HTERT RPE-1 (cell line): Measurements from ENCODE around the gene RAET1G.
"Not testable (repeated sequence)": the region's sequence is repeated elsewhere in the genome, so short reads cannot be mapped to it uniquely, and the experiment has no call there.

Experiments used
- in situ Hi-C: fragments of 300-500 bp; cut with MboI; formaldehyde crosslinking; loops from 4 replicates; pipeline ENCODE4 v1.14.3; 2020; ENCODE audit warnings: low sequenced_read_pairs

RAET1G gene

DNA sequence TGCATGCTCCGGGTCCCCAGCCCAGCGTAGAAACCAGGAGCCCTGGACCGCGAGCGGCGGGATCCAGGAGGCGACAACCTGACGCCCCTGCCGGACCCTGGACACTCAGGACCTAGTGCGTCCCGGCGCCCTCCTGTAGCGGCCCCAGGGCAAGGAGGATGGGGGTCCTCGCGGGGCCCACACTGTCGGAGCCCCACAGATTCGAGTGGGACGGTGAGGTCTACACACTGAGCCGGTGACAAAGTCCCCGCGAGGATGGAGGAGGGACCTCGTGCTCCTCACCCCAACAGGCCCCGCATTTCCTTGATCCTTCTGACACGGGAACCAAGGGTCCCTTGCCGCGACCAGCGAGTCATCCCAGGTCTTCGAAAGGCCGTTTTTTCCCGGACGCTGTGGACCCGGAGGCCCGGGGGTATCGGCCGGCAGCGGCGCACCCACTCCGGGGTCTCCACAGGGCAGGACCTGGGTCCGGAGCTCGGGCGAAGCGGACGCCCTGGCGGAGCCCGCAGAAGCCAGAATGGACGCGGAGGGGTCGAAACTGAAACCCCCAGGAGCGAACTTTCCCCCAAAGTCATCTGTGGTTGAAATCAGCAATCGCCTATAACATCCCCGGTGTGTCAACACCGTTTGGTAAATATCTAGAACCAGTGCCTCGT lies 31.5 kb upstream of the RAET1G start:
- in situ Hi-C loops: not testable (repeated sequence)

DNA sequence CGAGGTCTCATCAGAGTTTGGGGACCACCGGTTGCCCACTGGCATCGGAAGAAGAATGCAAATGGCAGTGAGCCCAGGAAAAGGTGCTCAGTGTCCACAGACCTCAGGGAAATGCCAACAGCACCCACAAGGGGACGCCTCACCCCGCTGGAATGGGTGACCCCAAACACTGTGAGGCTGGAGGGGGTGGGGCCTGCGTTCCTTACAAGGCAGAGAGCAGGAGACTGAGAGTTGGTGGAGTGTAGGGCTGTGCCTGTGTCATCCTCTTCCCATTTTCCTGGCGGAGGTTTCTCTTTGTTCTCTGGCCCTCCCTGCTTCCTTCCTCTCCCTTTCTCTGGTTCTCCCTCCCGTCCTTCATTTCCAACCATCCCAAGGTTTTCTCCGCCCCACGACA lies 31.0 kb upstream of the RAET1G start:
- in situ Hi-C loops: not testable (repeated sequence)

DNA sequence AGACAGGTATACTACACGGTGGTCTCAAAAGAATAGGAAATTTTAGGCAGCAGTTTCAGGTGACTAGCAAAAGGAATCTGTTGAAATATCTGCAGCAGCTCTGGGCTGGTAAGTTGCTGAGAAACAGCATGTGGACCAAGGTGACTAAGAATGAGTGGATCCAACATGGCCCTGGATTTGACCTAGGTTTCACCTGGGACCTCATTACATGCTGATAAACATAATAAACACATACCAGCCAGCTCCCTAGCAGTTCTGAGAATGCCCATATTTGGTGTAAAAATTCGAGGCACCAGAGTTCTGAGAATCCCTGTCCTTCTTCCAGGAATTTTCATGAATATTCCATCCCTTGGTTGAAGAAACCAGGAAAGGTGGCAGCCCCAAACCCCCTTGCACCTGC lies 30.5 kb upstream of the RAET1G start:
- in situ Hi-C loops: not testable (repeated sequence)

DNA sequence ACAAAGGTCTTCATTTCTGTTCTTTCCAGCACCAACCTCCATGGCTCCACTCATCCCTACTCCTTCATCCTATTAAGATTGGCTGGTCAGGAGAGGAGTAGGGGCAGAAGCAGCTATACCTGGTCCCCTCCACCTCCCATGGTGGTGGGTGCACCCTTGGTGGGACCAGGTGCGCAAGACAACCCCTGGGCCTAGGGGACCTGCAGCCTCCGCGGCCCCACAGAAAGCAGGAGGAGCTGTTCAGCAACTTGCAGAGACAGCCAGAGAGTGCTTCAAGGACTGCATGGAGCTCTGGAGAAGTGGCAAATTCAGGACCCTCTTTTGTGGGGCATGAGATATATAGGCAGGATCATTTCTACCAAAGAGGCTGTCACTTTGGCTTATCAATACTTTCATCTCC lies 28.7 kb upstream of the RAET1G start:
- in situ Hi-C loops: no loop called here

DNA sequence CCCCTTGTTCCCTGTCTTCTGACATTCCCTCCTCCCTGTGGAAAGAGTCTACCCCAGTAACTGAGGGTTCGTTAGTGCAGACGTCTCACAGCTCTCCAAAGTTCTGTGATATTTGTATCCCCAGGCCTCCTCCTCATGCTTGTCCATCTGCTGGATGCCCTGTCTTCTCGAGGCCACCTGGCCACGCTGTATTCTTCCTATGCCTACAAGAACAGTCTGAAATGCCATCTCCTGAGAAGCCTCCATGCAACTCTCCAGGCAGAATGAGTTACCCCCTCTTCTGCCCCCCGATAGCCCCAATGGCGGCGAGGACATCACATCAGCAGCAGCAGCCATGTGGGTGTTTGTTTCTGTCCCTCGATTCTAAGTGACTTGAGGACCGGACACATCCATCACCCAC lies 28.2 kb upstream of the RAET1G start:
- in situ Hi-C loops: no loop called here

DNA sequence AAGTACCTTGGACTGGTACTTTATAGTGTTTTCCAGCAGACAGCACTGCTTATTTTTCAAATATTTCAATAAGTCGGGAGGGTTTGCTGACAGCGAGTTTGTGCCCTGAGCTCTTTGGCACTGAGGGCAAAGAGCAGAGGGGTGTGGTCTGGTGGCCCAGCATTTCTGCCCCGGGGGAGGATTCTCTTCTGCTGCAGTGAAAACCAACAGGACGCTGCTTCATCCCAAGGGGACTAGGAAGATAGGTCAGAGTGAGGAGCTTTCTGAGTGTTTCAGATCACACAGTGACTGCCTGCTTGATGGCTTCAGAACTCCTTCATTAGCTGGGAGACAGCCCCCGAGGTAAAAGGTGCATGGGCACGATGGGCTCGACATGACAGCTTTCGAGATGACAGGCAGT lies 27.5 kb upstream of the RAET1G start:
- in situ Hi-C loops: no loop called here

- in situ Hi-C loops: no loop called here
These were observed 25.7 kb upstream of the RAET1G start for GRCh38 chr6:149948616-149949015.

- in situ Hi-C loops: no loop called here
These were observed 25.1 kb upstream of the RAET1G start for GRCh38 chr6:149948011-149948410.

DNA sequence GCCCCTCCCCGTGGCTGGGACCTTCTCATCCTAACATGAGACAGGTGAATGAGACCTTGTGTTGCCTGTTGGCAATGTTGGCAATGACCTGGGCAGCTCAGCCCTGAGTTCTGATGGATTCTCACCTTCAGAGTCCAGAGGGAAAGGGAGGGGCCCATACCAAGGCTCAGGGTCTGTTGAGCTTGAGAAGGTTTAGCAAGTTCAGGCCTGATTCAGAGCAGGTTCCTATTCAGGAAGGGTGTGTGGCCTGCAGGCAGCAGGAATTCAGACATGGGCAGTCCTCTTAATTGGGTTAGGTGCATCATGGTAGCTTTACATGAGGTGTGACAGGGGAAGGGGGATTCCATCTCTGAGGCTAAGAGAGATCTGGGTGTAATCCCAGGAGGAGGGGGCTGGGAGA lies 24.6 kb upstream of the RAET1G start:
- in situ Hi-C loops: not testable (repeated sequence)

DNA sequence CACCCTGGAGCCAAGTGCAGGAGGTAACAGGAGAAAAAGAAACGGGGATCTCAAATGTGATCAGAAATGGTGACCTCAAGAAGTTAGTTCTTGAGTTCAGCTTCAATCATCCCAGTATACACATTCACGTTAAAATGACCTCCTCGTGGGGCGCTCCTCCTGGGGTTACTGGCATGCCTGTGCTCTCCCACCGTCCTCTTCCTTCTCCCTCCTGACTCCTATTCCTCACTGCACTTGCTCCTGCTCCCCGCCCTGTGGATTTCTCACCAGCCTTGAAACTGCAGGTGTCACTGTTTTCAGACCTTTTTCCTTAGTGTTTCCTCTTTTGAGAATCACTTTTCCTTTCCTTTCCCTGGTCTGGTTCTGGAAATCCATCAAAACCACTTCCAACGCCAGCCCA lies 23.7 kb upstream of the RAET1G start:
- in situ Hi-C loops: not testable (repeated sequence)

- in situ Hi-C loops: not testable (repeated sequence)
These were observed 22.4 kb upstream of the RAET1G start for GRCh38 chr6:149945276-149945675.

GRCh38 chr6:149943321-149943720 lies 20.4 kb upstream of the RAET1G start:
- in situ Hi-C loops: not testable (repeated sequence)

DNA sequence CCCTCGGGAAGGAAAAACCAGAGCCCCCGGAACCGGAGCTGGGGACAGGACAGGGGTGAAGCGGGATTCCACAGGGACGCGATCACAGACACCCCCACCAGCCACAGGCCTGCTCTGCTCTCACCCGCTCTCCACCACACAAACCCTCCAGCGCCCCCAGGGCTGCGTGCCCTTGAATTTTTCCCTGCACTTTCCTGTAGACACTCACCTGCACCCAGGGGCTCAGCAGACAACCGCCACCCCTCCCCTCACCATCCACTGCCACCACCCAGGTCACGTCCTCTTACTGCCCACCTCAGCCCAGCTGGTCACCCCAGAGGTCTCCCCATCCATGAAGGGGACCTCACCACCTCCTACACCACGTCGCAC lies 19.5 kb upstream of the RAET1G start:
- in situ Hi-C loops: no loop called here

- in situ Hi-C loops: no loop called here
These were observed 18.9 kb upstream of the RAET1G start, which contains the start of gene ULBP2 for GRCh38 chr6:149941583-149942460. ULBP2 (plus strand) TSS chr6:149942014; CDS start chr6:149942073, 59 bp downstream.

- in situ Hi-C loops: no loop called here
These were observed 17.7 kb upstream of the RAET1G start for GRCh38 chr6:149940672-149940982.

DNA sequence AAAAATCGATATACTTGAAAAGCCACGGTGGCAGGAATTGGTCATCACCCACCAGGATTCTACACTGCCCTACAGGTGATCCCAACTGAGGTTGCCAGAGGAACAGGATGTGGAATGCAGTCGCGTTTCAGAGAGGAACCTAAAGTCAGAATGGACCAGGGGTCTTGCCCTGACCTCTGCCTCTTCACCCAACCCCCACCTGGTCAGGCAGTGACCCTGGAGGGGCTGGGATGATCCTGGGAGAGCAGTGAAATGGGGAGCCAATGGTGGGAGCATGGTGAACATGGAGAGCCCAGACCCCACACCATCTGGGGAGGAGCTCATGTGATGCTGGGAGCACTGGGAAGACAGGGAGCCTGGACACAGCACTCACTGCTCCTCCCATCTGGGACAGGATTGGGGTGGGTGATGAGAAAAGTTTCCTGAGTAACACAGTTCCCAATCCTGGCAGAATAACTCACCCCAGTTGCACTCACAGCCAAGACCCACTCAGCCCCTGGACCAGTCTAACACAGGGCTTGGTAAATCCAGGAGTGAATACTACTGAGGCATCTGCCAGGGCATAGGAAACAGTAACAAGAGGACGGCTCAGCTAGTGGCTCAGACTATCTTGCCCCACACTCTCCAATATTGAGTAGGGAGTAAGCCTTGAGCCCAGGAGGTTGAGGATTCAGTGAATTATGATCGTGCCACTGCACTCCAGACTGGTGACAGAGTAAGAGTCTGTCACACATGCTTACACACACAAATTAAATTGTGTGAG lies 17.2 kb upstream of the RAET1G start:
- in situ Hi-C loops: no loop called here

DNA sequence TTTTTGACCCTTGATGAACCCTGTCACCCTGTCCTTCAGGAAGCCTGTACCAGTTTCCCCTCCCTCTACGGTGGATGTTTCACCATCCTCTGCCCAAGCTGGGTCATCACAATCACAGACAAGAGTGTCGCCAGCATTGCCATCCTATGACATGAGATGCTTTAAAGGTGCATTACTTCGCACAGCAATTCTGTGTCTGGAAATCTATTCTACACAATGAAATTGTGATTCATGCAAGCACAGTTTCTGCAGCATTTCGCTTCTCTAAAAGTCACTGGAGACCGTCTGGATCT lies 16.4 kb upstream of the RAET1G start:
- in situ Hi-C loops: no loop called here

DNA sequence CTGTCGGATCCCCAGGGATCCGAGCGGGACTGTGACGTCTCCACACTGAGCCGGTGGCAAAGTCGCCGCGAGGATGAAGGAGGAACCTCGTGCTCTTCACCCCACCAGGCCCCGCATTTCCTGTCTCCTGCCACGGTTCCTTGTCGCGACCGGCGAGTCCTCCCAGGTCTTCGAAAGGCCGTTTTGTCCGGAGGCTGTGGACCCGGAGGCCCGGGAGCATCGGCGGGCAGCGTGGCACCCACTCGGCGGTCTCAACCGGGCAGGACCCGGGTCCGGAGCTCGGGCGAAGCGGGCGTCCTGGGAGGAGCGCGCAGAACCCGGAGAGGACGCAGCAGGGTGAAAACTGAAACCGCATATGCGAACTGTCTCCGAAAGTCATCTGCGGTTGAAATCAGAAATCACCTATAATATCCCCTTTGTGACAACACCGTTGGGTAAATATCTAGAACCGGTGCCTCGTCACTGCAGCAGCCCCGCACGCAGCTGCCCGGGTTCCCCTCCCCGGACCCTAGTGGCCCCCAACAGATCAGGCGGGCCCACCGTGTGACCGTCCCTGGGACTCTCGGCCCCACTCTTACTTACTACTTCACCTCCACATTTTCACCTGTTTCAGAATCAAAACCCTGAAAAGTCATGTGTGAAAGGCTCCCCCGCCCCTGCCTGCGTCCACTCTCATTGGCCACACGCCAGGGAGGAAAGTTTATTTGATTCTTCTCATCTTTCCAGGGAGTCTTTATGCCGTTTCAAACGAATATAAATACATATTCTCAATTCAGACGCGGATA lies 15.8 kb upstream of the RAET1G start:
- in situ Hi-C loops: no loop called here

- in situ Hi-C loops: not testable (repeated sequence)
These were observed 15.2 kb upstream of the RAET1G start for GRCh38 chr6:149938013-149938570.

DNA sequence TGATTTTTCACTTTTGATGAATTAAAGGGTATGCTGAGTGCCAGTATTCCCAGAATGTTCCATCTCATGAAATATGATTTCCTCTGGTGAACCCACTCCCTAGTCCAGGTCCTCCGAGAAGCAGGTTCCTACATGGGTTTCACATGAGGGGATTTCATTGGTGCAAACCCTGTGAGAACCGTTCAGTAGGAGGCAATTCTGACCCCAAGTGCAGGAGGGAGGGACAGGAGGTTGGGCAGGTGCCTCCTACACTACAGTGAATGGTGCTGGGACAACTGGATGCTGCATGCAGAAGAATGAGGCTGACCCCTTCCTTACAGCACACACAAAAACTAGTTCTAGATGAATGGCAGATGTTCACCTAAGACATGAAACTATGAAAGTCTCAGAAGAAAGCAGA lies 13.8 kb upstream of the RAET1G start:
- in situ Hi-C loops: no loop called here

DNA sequence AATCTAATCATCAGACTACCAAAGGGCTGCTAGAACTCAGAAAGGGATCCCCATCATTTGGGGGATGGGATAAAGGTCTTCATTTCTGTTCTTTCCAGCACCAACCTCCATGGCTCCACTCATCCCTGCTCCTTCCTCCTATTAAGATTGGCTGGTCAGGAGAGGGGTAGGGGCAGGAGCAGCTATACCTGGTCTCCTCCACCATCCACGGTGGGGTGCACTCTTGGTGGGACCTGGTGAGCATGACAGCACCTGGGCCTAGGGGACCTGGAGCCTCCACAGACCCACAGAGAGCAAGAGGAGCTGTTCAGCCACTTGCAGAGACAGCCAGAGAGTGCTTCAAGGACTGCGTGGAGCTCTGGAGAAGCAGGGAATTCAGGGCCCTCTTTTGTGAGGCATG lies 12.7 kb upstream of the RAET1G start:
- in situ Hi-C loops: no loop called here
